Gastrocnemius medialis (tissue), 4 donors: ENCODE results near the gene CDC123.

Source experiments
- POLR2A ChIP-seq, 2 donors: fragments of 450-650 bp; IDR thresholded peaks; one replicate each; pipeline ENCODE4 v1.6.1; 2017; ENCODE audit warnings: antibody characterized with exemption in 2 of 2, mild to moderate bottlenecking in 2 of 2, moderate library complexity in 2 of 2
- TF ChIP-seq, protein P1 (sequence below), 5 experiments: fragments of 450-650 bp in 3 of 5; fragments of 200-600 bp in 2 of 5; sonication (generic) in 2 of 5; IDR thresholded peaks in 4 of 5; conservative IDR thresholded peaks in 1 of 5; 1 replicate in 4 of 5; 2 replicates in 1 of 5; pipeline ENCODE4 v1.5.1; 2016 to 2019; ENCODE audit warnings: antibody characterized with exemption in 5 of 5, mild to moderate bottlenecking in 3 of 5, moderate library complexity in 3 of 5

DNA sequence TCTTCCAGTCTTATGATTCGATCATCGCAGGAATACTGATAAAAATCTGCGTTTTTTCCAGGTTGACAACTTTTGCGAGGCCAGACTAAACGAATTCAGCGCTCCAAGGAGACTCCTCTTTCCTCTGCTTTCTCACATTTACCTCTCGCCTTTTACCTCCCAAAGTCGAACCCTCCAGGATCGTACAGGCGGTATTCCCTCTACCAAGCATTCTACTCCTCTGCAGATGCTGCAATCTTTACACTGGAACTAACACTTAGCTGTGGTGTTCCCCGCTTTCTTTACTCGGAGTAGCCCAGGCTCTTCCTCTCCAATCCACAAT lies 746 bp upstream of the CDC123 start:
- TF ChIP-seq, protein P1, sequence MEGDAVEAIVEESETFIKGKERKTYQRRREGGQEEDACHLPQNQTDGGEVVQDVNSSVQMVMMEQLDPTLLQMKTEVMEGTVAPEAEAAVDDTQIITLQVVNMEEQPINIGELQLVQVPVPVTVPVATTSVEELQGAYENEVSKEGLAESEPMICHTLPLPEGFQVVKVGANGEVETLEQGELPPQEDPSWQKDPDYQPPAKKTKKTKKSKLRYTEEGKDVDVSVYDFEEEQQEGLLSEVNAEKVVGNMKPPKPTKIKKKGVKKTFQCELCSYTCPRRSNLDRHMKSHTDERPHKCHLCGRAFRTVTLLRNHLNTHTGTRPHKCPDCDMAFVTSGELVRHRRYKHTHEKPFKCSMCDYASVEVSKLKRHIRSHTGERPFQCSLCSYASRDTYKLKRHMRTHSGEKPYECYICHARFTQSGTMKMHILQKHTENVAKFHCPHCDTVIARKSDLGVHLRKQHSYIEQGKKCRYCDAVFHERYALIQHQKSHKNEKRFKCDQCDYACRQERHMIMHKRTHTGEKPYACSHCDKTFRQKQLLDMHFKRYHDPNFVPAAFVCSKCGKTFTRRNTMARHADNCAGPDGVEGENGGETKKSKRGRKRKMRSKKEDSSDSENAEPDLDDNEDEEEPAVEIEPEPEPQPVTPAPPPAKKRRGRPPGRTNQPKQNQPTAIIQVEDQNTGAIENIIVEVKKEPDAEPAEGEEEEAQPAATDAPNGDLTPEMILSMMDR (IDR thresholded peaks at IDR 0.05 in 4 of 5, conservative IDR thresholded peaks at IDR 0.05 in 1 of 5) = no peak
- TF ChIP-seq POLR2A (IDR thresholded peaks at IDR 0.05) = no peak
